GM21825 (cell line): ENCODE results near the gene PLGRKT.
A peak's percentile ranks its signal among the peaks of the same experiment; 100 is the strongest.
"Not testable (repeated sequence)": the region's sequence is repeated elsewhere in the genome, so short reads cannot be mapped to it uniquely, and the experiment has no call there.

Experiments used
- ATAC-seq: cut with Tn5 transposase; IDR thresholded peaks from one replicate; pipeline ENCODE4 v1.9.1; 2021; ENCODE audit warnings: mild to moderate bottlenecking, moderate library complexity; ENCODE audit not compliant: unreplicated experiment

PLGRKT gene

GRCh38 chr9:5388026-5388819 lies 49.5 kb downstream of the PLGRKT start:
- no peak for ATAC-seq

- ATAC-seq, result no peak
Observed at GRCh38 chr9:5384436-5384835, 53.3 kb downstream of the PLGRKT start.

- no peak for ATAC-seq
Observed at GRCh38 chr9:5382479-5382878, 55.2 kb downstream of the PLGRKT start.

GRCh38 chr9:5375790-5376477 lies 61.8 kb downstream of the PLGRKT start:
- ATAC-seq, result no peak

GRCh38 chr9:5375091-5375490 lies 62.6 kb downstream of the PLGRKT start:
- ATAC-seq, result no peak

- peak; percentile 92 for ATAC-seq
Observed at GRCh38 chr9:5364294-5365024, 73.3 kb downstream of the PLGRKT start.

- no peak for ATAC-seq
Observed at GRCh38 chr9:5361326-5362010, 76.3 kb downstream of the PLGRKT start.

GRCh38 chr9:5360341-5360740 lies 77.4 kb downstream of the PLGRKT start:
- no peak for ATAC-seq

GRCh38 chr9:5357431-5358105 lies 80.2 kb downstream of the PLGRKT start:
- ATAC-seq, result no peak

- ATAC-seq, result no peak
Observed at GRCh38 chr9:5355817-5356216, 81.9 kb downstream of the PLGRKT start.

- no peak for ATAC-seq
Observed at GRCh38 chr9:5355226-5355625, 82.5 kb downstream of the PLGRKT start.

- no peak for ATAC-seq
Observed at GRCh38 chr9:5354184-5354583, 83.5 kb downstream of the PLGRKT start.

GRCh38 chr9:5352637-5353248 lies 85.0 kb downstream of the PLGRKT start:
- ATAC-seq, result no peak

- peak; percentile 98 for ATAC-seq
Observed at GRCh38 chr9:5338992-5339981, 98.4 kb downstream of the PLGRKT start, which contains the start of gene RLN1. TSS of gene RLN1 (minus strand) at chr9:5339876. CDS start at chr9:5339746, 130 bp downstream.

- ATAC-seq, result no peak
Observed at GRCh38 chr9:5336688-5337087, 101.0 kb downstream of the PLGRKT start.

GRCh38 chr9:5331276-5331675 lies 106.4 kb downstream of the PLGRKT start:
- not testable (repeated sequence) for ATAC-seq

GRCh38 chr9:5326893-5327548 lies 110.7 kb downstream of the PLGRKT start:
- ATAC-seq, result no peak

GRCh38 chr9:5326187-5326586 lies 111.5 kb downstream of the PLGRKT start:
- no peak for ATAC-seq
